Activated naive CD4-positive, alpha-beta T cell treated with anti-CD3 and anti-CD28 coated beads, Interleukin-2, amount 50 U/mL, for 24 hours (primary cell): ENCODE results near the gene PIR.

ENCODE experiments used
- H3K27ac Mint-ChIP-seq: one replicate; pipeline ENCODE4 v1.8.0; 2021; ENCODE audit warnings: mild to moderate bottlenecking, mixed read lengths
- H3K27me3 Mint-ChIP-seq: one replicate; pipeline ENCODE4 v1.8.0; 2021; ENCODE audit warnings: mixed read lengths
- H3K36me3 Mint-ChIP-seq: one replicate; pipeline ENCODE4 v1.8.0; 2021; ENCODE audit warnings: mixed read lengths
- H3K4me1 Mint-ChIP-seq: one replicate; pipeline ENCODE4 v1.8.0; 2021; ENCODE audit warnings: mixed read lengths
- H3K4me3 Mint-ChIP-seq: one replicate; pipeline ENCODE4 v1.8.0; 2021; ENCODE audit warnings: mild to moderate bottlenecking, mixed read lengths
- H3K9me3 Mint-ChIP-seq: one replicate; pipeline ENCODE4 v1.8.0; 2021; ENCODE audit warnings: mixed read lengths

Gene PIR

DNA sequence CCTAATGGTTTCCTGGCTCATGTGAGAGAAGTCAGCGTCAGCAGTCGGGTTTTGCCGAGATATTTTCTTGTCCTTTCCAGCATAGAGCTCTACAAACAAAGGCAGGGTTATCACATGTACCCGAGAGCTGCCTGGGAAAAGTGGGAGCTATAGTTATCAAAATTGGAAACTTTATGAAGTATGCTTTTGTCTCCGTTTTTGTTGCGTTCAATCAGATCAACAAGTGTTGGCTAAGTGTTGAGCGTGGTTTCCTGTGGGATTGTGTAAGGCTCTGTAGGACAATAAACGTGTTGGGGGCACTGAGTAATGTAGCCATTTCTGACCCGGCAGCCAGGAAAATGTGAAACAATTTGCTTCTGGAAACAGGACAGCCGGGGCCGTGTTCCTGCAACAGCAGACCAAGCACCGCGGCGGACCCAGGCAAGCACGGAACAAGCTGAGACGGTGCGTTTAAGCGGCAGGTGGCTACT, 7.4 kb upstream of the PIR start, which contains the start of gene BMX:
Gene BMX, plus strand, starts transcription at position 311 of the 470 bp plus-strand sequence. CDS start 7,547 bp downstream, outside the sequence.
- H3K36me3 Mint-ChIP-seq, result no peaks in the 10 kb centered on the region
- peaks cover 10% of the 10 kb centered on the region for H3K27me3 Mint-ChIP-seq

DNA sequence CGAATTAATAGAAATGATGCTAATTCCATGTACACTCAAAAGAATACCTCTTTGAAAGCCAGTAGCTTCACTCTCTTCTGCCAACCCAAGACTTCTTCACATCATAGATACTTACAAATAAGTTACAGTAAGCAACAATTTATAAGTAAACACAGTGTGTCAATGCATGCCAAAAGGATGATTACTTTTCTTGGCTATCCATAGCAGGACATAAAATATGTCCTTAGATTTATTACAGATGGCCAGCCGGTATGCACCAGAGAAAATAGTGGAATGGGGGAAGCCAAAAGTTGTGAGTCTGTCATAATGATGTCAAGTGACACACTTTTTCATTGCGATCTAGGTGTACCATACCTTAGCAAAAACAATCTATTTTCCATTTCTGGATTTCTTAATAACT, 6.8 kb upstream of the PIR start:
- peaks cover 6% of the 10 kb centered on the region for H3K4me1 Mint-ChIP-seq
- H3K9me3 Mint-ChIP-seq, result no peaks in the 10 kb centered on the region
- H3K36me3 Mint-ChIP-seq, result no peaks in the 10 kb centered on the region
- H3K4me3 Mint-ChIP-seq, result no peak overlapping the region
- no peak overlapping the region for H3K27ac Mint-ChIP-seq
- peaks cover 10% of the 10 kb centered on the region for H3K27me3 Mint-ChIP-seq

More for the DNA sequence above, 7.4 kb upstream of the PIR start, which contains the start of gene BMX:
- Mint-ChIP-seq H3K9me3 (no peaks in the 10 kb centered on the region), H3K4me3 (no peak within 1 kb of the TSS), H3K27ac (peak within 1 kb of the TSS; percentile 10), H3K4me1 (peaks cover 6% of the 10 kb centered on the region)

GRCh38 chrX:15498741-15499140, 5.6 kb upstream of the PIR start:
- peaks cover 7% of the 10 kb centered on the region for H3K4me1 Mint-ChIP-seq
- H3K27ac Mint-ChIP-seq, result no peak overlapping the region
- no peak overlapping the region for H3K4me3 Mint-ChIP-seq
- no peaks in the 10 kb centered on the region for H3K36me3 Mint-ChIP-seq
- H3K9me3 Mint-ChIP-seq, result no peaks in the 10 kb centered on the region
- peaks cover 7% of the 10 kb centered on the region for H3K27me3 Mint-ChIP-seq

- Mint-ChIP-seq H3K9me3 (no peaks in the 10 kb centered on the region), H3K27ac (no peak overlapping the region), H3K27me3 (peaks cover 8% of the 10 kb centered on the region), H3K36me3 (no peaks in the 10 kb centered on the region), H3K4me1 (peaks cover 11% of the 10 kb centered on the region), H3K4me3 (no peak overlapping the region)
Observed at GRCh38 chrX:15497865-15498264, 4.7 kb upstream of the PIR start.

DNA sequence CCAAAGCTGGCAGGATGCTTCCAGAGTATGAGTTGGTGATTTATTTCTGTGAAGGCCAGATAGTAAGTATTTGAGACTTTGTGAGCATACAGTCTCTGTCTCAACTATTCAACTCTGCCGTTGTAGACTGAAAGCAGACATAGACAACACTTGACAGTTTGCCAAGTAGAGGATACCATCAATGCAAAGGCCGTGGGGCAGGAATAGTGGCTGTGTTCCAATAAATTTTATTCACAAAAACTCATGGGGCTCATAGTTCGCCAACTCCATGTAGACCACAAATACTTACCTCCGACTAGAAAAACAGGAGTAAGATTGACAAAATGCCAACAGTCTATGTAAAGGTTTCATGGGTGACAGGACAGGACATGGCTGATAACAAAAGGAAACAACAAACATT, 3.7 kb upstream of the PIR start:
- no peaks in the 10 kb centered on the region for H3K9me3 Mint-ChIP-seq
- no peak overlapping the region for H3K4me3 Mint-ChIP-seq
- H3K36me3 Mint-ChIP-seq, result no peaks in the 10 kb centered on the region
- H3K27me3 Mint-ChIP-seq, result peaks cover 8% of the 10 kb centered on the region
- H3K27ac Mint-ChIP-seq, result no peak overlapping the region
- peaks cover 11% of the 10 kb centered on the region for H3K4me1 Mint-ChIP-seq

DNA sequence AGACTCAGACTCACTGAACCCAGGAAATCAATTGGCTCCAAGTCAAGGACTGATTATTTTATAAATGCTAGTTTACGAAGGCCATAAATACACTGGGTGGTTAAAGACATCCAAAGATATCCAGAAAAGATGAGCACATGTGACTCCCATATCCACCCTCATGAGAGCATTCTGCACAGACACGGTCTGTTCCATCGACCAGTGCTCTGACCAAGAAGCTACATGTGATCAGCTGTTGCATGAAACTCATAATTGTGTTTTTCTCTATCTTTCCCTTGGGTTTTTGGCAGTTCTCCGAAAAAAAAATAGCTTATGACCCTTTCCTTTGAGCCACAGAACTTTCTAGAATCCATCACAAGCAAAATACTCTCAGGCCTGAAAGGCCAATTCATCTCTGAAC, 2.7 kb upstream of the PIR start:
- H3K27me3 Mint-ChIP-seq, result peaks cover 8% of the 10 kb centered on the region
- no peaks in the 10 kb centered on the region for H3K36me3 Mint-ChIP-seq
- no peak overlapping the region for H3K4me3 Mint-ChIP-seq
- H3K27ac Mint-ChIP-seq, result no peak overlapping the region
- H3K4me1 Mint-ChIP-seq, result peaks cover 11% of the 10 kb centered on the region
- no peaks in the 10 kb centered on the region for H3K9me3 Mint-ChIP-seq

GRCh38 chrX:15492469-15492868, 664 bp downstream of the PIR start:
- H3K4me3 Mint-ChIP-seq, result no peak overlapping the region
- H3K4me1 Mint-ChIP-seq, result peaks cover 5% of the 10 kb centered on the region
- no peaks in the 10 kb centered on the region for H3K9me3 Mint-ChIP-seq
- peaks cover 5% of the 10 kb centered on the region for H3K27me3 Mint-ChIP-seq
- no peaks in the 10 kb centered on the region for H3K36me3 Mint-ChIP-seq
- H3K27ac Mint-ChIP-seq, result no peak overlapping the region

DNA sequence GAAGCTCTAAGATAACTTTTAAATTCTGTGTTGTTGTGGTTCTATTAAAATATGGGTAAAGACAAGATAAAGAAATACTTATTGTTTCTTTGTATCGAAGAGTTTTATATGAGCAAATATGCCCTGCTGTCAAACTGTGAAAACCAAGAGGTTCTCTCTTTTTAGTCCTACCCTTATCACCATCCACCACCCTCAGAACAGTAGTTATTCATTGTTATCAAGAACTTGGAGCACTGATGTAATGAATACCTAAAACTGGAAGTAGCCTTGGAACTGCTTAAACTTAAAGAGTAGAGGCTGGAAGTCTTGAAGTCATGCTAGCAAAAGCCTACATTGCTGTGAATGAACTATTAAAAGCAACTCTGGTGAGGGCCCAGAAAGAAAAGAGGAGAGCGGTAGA, 9.2 kb downstream of the PIR start:
- H3K9me3 Mint-ChIP-seq, result no peaks in the 10 kb centered on the region
- H3K36me3 Mint-ChIP-seq, result no peaks in the 10 kb centered on the region
- H3K27me3 Mint-ChIP-seq, result peaks cover 4% of the 10 kb centered on the region
- H3K27ac Mint-ChIP-seq, result no peak overlapping the region
- no peaks in the 10 kb centered on the region for H3K4me1 Mint-ChIP-seq
- H3K4me3 Mint-ChIP-seq, result no peak overlapping the region

GRCh38 chrX:15475486-15475885, 17.6 kb downstream of the PIR start:
- Mint-ChIP-seq H3K27ac (no peak overlapping the region), H3K9me3 (no peaks in the 10 kb centered on the region), H3K36me3 (no peaks in the 10 kb centered on the region), H3K27me3 (peaks cover 3% of the 10 kb centered on the region), H3K4me1 (no peaks in the 10 kb centered on the region), H3K4me3 (no peak overlapping the region)

DNA sequence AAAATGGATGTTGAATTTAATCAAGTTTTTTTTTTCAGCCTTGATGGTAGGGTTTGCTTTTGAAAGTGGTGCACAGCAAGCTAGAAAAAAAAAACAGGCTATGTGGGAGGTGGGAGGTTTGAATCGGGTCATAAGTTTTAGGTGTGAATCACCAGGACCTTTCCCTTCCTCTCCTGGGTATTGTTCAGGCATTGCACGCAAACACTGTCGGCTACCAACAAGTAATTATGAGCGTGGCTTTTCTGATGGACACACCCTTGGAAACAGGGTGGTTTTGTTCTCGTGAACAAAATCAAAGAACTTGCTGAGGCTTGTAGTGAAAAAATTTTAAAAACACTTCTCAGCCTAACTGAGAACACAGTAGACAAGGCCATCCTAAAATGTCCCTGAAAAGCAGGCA, 18.1 kb downstream of the PIR start:
- H3K4me1 Mint-ChIP-seq, result no peaks in the 10 kb centered on the region
- H3K27me3 Mint-ChIP-seq, result peaks cover 3% of the 10 kb centered on the region
- H3K36me3 Mint-ChIP-seq, result no peaks in the 10 kb centered on the region
- H3K4me3 Mint-ChIP-seq, result no peak overlapping the region
- no peaks in the 10 kb centered on the region for H3K9me3 Mint-ChIP-seq
- H3K27ac Mint-ChIP-seq, result no peak overlapping the region

DNA sequence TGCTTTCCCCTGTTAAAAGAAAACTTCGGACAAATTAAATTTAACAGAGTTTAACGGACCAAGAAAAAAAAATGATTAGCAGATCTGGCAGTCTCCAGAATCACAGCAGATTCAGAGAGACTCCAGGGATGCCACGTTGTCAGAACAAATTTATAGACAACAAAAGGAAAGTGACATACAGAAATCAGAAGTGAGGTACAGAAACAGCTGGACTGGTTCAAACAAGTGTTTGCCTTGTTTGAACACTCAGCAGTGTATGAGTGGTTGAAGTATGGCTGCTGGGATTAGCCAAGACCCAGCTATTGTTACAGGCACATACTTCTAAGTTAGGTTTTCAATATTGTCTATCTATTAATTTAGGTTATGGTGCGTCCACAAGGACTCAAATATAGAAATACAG, 19.1 kb downstream of the PIR start:
- Mint-ChIP-seq H3K36me3 (no peaks in the 10 kb centered on the region), H3K27me3 (peaks cover 3% of the 10 kb centered on the region), H3K27ac (no peak overlapping the region), H3K4me3 (no peak overlapping the region), H3K4me1 (no peaks in the 10 kb centered on the region), H3K9me3 (no peaks in the 10 kb centered on the region)

- H3K36me3 Mint-ChIP-seq, result no peaks in the 10 kb centered on the region
- no peak overlapping the region for H3K27ac Mint-ChIP-seq
- no peak overlapping the region for H3K4me3 Mint-ChIP-seq
- no peaks in the 10 kb centered on the region for H3K9me3 Mint-ChIP-seq
- H3K27me3 Mint-ChIP-seq, result peaks cover 3% of the 10 kb centered on the region
- no peaks in the 10 kb centered on the region for H3K4me1 Mint-ChIP-seq
Observed at GRCh38 chrX:15472531-15472930, 20.6 kb downstream of the PIR start.

DNA sequence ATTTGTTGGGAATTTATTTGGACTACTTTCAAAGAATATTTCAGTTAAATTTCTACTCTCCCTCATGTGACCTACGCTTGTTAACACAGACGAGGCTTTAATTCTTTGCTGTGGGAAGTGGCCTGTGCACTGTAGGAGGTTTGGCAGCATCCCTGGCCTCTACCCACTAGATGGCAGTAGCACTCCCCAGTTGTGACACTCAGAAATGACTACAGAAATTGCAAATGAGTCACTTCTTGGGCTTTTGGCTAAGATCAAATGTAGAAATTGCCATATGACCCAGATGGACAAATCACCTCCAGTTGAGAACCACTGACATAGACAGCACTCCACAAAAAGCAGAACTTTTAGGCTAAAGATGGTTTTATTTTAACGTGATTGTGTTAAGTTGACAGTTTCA, 22.1 kb downstream of the PIR start:
- peaks cover 1% of the 10 kb centered on the region for H3K27me3 Mint-ChIP-seq
- H3K9me3 Mint-ChIP-seq, result no peaks in the 10 kb centered on the region
- no peaks in the 10 kb centered on the region for H3K36me3 Mint-ChIP-seq
- no peak overlapping the region for H3K4me3 Mint-ChIP-seq
- no peaks in the 10 kb centered on the region for H3K4me1 Mint-ChIP-seq
- no peak overlapping the region for H3K27ac Mint-ChIP-seq

DNA sequence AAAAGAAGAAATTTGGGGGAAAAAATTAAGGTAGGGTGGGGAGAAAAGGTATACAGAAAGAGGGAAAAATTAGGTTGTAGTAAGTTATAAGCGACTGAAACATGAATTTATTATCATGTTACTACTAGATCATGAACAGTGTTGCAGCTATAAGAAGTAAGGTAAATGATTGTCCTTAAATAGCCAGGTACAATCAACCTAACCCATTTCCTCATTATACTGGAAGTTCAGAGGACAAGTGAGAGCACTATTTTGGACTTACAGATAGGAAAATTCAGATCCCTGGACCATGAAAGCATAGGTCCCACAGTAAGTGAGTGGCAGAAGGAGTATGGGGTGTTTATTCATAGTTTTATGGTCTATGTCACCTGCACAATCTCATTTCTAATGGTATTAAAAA, 23.5 kb downstream of the PIR start:
- H3K27me3 Mint-ChIP-seq, result peaks cover 3% of the 10 kb centered on the region
- H3K9me3 Mint-ChIP-seq, result no peaks in the 10 kb centered on the region
- H3K27ac Mint-ChIP-seq, result no peak overlapping the region

GRCh38 chrX:15468036-15468435, 25.1 kb downstream of the PIR start:
- H3K4me3 Mint-ChIP-seq, result no peak overlapping the region
- no peaks in the 10 kb centered on the region for H3K36me3 Mint-ChIP-seq
- H3K4me1 Mint-ChIP-seq, result no peaks in the 10 kb centered on the region

More for the DNA sequence above, 23.5 kb downstream of the PIR start:
- no peaks in the 10 kb centered on the region for H3K36me3 Mint-ChIP-seq
- no peaks in the 10 kb centered on the region for H3K4me1 Mint-ChIP-seq
- H3K4me3 Mint-ChIP-seq, result no peak overlapping the region

GRCh38 chrX:15465896-15466651, 27.1 kb downstream of the PIR start:
- H3K4me1 Mint-ChIP-seq, result no peaks in the 10 kb centered on the region
- H3K9me3 Mint-ChIP-seq, result no peaks in the 10 kb centered on the region
- no peaks in the 10 kb centered on the region for H3K36me3 Mint-ChIP-seq
- no peak overlapping the region for H3K27ac Mint-ChIP-seq
- H3K27me3 Mint-ChIP-seq, result peaks cover 2% of the 10 kb centered on the region
- H3K4me3 Mint-ChIP-seq, result no peak overlapping the region

More at GRCh38 chrX:15468036-15468435, 25.1 kb downstream of the PIR start:
- Mint-ChIP-seq H3K27me3 (peaks cover 3% of the 10 kb centered on the region), H3K9me3 (no peaks in the 10 kb centered on the region), H3K27ac (no peak overlapping the region)

GRCh38 chrX:15465347-15465746, 27.8 kb downstream of the PIR start:
- no peak overlapping the region for H3K27ac Mint-ChIP-seq
- peaks cover 2% of the 10 kb centered on the region for H3K27me3 Mint-ChIP-seq
- no peak overlapping the region for H3K4me3 Mint-ChIP-seq
- no peaks in the 10 kb centered on the region for H3K9me3 Mint-ChIP-seq
- no peaks in the 10 kb centered on the region for H3K4me1 Mint-ChIP-seq
- H3K36me3 Mint-ChIP-seq, result no peaks in the 10 kb centered on the region
